ENCODE data around the gene C5orf22.
"Not testable (repeated sequence)": the region's sequence is repeated elsewhere in the genome, so short reads cannot be mapped to it uniquely, and the experiment has no call there.

C5orf22 gene

GRCh38 chr5:31531888-31532547, at the start of gene C5orf22, which contains the start of gene DROSHA:
C5orf22 (plus strand) TSS chr5:31532301; CDS start chr5:31532393, 92 bp downstream.
DROSHA (minus strand) TSS chr5:31532093; CDS start chr5:31529059, 3,034 bp downstream.
- DNase-seq, result peak; percentile 93

GRCh38 chr5:31485376-31486207, 46.5 kb upstream of the C5orf22 start:
- no peak for DNase-seq

- DNase-seq, result no peak
Measured at GRCh38 chr5:31486441-31486840, 45.7 kb upstream of the C5orf22 start.

GRCh38 chr5:31487506-31487905, 44.6 kb upstream of the C5orf22 start:
- DNase-seq, result no peak

- DNase-seq, result no peak
Measured at GRCh38 chr5:31492869-31493268, 39.2 kb upstream of the C5orf22 start.

- no peak for DNase-seq
Measured at GRCh38 chr5:31495336-31495735, 36.8 kb upstream of the C5orf22 start.

GRCh38 chr5:31496301-31496700, 35.8 kb upstream of the C5orf22 start:
- no peak for DNase-seq

GRCh38 chr5:31496891-31497290, 35.2 kb upstream of the C5orf22 start:
- DNase-seq, result no peak

- DNase-seq, result no peak
Measured at GRCh38 chr5:31500256-31500655, 31.8 kb upstream of the C5orf22 start.

- no peak for DNase-seq
Measured at GRCh38 chr5:31502506-31502905, 29.6 kb upstream of the C5orf22 start.

GRCh38 chr5:31504529-31504928, 27.6 kb upstream of the C5orf22 start:
- DNase-seq, result no peak

GRCh38 chr5:31511305-31511704, 20.8 kb upstream of the C5orf22 start:
- DNase-seq, result no peak

- DNase-seq, result no peak
Measured at GRCh38 chr5:31516802-31517201, 15.3 kb upstream of the C5orf22 start.

- DNase-seq, result no peak
Measured at GRCh38 chr5:31523041-31523440, 9.1 kb upstream of the C5orf22 start.

- no peak for DNase-seq
Measured at GRCh38 chr5:31530541-31531265, 1.4 kb upstream of the C5orf22 start.

- no peak for DNase-seq
Measured at GRCh38 chr5:31531543-31531887, 586 bp upstream of the C5orf22 start.

- DNase-seq, result no peak
Measured at GRCh38 chr5:31534527-31535046, 2.5 kb downstream of the C5orf22 start.

- DNase-seq, result no peak
Measured at GRCh38 chr5:31536873-31537272, 4.8 kb downstream of the C5orf22 start.

GRCh38 chr5:31537349-31537748, 5.2 kb downstream of the C5orf22 start:
- DNase-seq, result no peak

GRCh38 chr5:31537851-31538250, 5.8 kb downstream of the C5orf22 start:
- no peak for DNase-seq

- not testable (repeated sequence) for DNase-seq
Measured at GRCh38 chr5:31549114-31549513, 17.0 kb downstream of the C5orf22 start.

GRCh38 chr5:31551878-31552277, 19.8 kb downstream of the C5orf22 start:
- DNase-seq, result no peak

GRCh38 chr5:31553863-31554262, 21.8 kb downstream of the C5orf22 start:
- DNase-seq, result no peak

Measured in GDM1 (cell line).